GM12878 (cell line): ENCODE results near the gene UCN2. TPM values are rescaled to one million over a fixed set of nuclear protein-coding genes. Genes with fewer than 3 reads are reported as not detected.

Experiments used
- ATAC-seq: fragments of 200-7000 bp; cut with Tn5 transposase; 3 replicates; pipeline ENCODE4 v1.9.1; 2020; ENCODE audit warnings: mild to moderate bottlenecking, moderate library complexity
- BruUV-seq: library from RNA; stranded (reverse); fragments of 400-500 nt; replicated peaks from 2 replicates; lab custom pipeline; 2021; lab: Mats Ljungman, UMichigan
- CTCF ChIA-PET: fragments of 300-600 bp; sonication (Branson Sonifier 250); formaldehyde crosslinking; extraction: SDS; loops from one replicate; lab custom pipeline; 2021; ENCODE audit warnings: inconsistent platforms; lab: Yijun Ruan, JAX
- POLR2A ChIA-PET: fragments of 350-600 bp; formaldehyde crosslinking; extraction: SDS; loops from one replicate; lab custom pipeline; 2021; ENCODE audit warnings: inconsistent platforms; lab: Charles Lee
- RAD21 ChIA-PET: fragments of 300-600 bp; sonication (Branson Sonifier 250); formaldehyde crosslinking; loops from one replicate; lab custom pipeline; 2023; ENCODE audit warnings: antibody characterized with exemption; ENCODE audit not compliant: unreplicated experiment; lab: Charles Lee
- SMC1A ChIA-PET: fragments of 300-600 bp; sonication (Branson Sonifier 250); formaldehyde crosslinking; loops from one replicate; lab custom pipeline; 2023; ENCODE audit not compliant: unreplicated experiment, uncharacterized antibody; lab: Charles Lee
- DNase-seq: peaks from one replicate; pipeline ENCODE4 v3.0.0-alpha.2; 2011; ENCODE audit warnings: low read depth, low spot score
- FAIRE-seq: peaks from 3 replicates; lab custom pipeline; 2011; peaks lifted over from hg19 to GRCh38; lab: Jason Lieb, UNC
- H2AFZ ChIP-seq: 2 replicates; pipeline ENCODE4 v1.6.0; 2011; ENCODE audit warnings: low read depth, low read length, control low read depth; ENCODE audit not compliant: control insufficient read depth
- H3K27ac ChIP-seq: 2 replicates; pipeline ENCODE4 v1.5.1; 2011; ENCODE audit warnings: control low read depth; ENCODE audit not compliant: control insufficient read depth, insufficient read depth
- H3K27me3 ChIP-seq, 2 experiments: replicated peaks in 1 of 2; 2 replicates each; pipeline versions ENCODE4 v1.6.0 to v1.6.1; 2011; ENCODE audit warnings: low read length in 1 of 2; ENCODE audit not compliant: control insufficient read depth in 2 of 2, insufficient read depth in 2 of 2
- H3K36me3 ChIP-seq, 2 experiments: 2 replicates each; pipeline ENCODE4 v1.5.1; 2011; ENCODE audit warnings: low read length in 1 of 2; ENCODE audit not compliant: control insufficient read depth in 2 of 2, insufficient read depth in 2 of 2
- H3K4me1 ChIP-seq: 2 replicates; pipeline ENCODE4 v1.6.1; 2011; ENCODE audit warnings: mild to moderate bottlenecking, low read length, moderate library complexity, mixed read lengths; ENCODE audit not compliant: control insufficient read depth, insufficient read depth
- H3K4me2 ChIP-seq: 2 replicates; pipeline ENCODE4 v1.6.0; 2011; ENCODE audit warnings: control low read depth; ENCODE audit not compliant: control insufficient read depth, insufficient read depth
- H3K4me3 ChIP-seq: fragments of 200-600 bp; sonication (generic); 2 replicates; pipeline ENCODE4 v1.5.1; 2016
- H3K79me2 ChIP-seq: 2 replicates; pipeline ENCODE4 v1.6.0; 2011; ENCODE audit warnings: low read length; ENCODE audit not compliant: control insufficient read depth, insufficient read depth
- H3K9ac ChIP-seq: 2 replicates; pipeline ENCODE4 v1.8.0; 2011; ENCODE audit warnings: low read length, control low read depth, mixed read lengths; ENCODE audit not compliant: control insufficient read depth, insufficient read depth
- H3K9me3 ChIP-seq: replicated peaks from 3 replicates; pipeline ENCODE4 v1.5.1; 2011; ENCODE audit warnings: mild to moderate bottlenecking, low read length; ENCODE audit not compliant: control insufficient read depth, insufficient read depth
- H4K20me1 ChIP-seq: 2 replicates; pipeline ENCODE4 v1.6.0; 2011; ENCODE audit not compliant: control insufficient read depth, insufficient read depth
- FOXK2 ChIP-seq: fragments of 450-650 bp; IDR thresholded peaks from 2 replicates; pipeline ENCODE4 v1.6.1; 2017; ENCODE audit warnings: mild to moderate bottlenecking, moderate library complexity
- HDGF ChIP-seq: fragments of 450-650 bp; IDR thresholded peaks from 2 replicates; pipeline ENCODE4 v1.6.1; 2016; ENCODE audit warnings: antibody characterized with exemption
- JUNB ChIP-seq: IDR thresholded peaks from 2 replicates; pipeline ENCODE4 v1.6.1; 2016; ENCODE audit warnings: antibody characterized with exemption, mild to moderate bottlenecking
- KLF5 ChIP-seq: fragments of 450-650 bp; IDR thresholded peaks from 2 replicates; pipeline ENCODE4 v1.6.1; 2014; ENCODE audit warnings: mild to moderate bottlenecking; ENCODE audit not compliant: partially characterized antibody
- MTA2 ChIP-seq: fragments of 450-650 bp; IDR thresholded peaks from 2 replicates; pipeline ENCODE4 v1.6.1; 2016; ENCODE audit warnings: low read depth, mild to moderate bottlenecking, moderate library complexity
- NFYB ChIP-seq: IDR thresholded peaks from 2 replicates; pipeline ENCODE4 v1.6.1; 2011; ENCODE audit warnings: low read depth, mild to moderate bottlenecking, low read length, improper control_type of control experiment, moderate library complexity; ENCODE audit not compliant: insufficient read depth
- RAD51 ChIP-seq: fragments of 450-650 bp; IDR thresholded peaks from 2 replicates; pipeline ENCODE4 v1.6.1; 2016; ENCODE audit warnings: moderate library complexity, mild to moderate bottlenecking, inconsistent platforms
- RB1 ChIP-seq: fragments of 450-650 bp; formaldehyde crosslinking; IDR thresholded peaks from 2 replicates; pipeline ENCODE4 v1.6.1; 2017; ENCODE audit warnings: mild to moderate bottlenecking, borderline replicate concordance
- RBBP5 ChIP-seq: fragments of 200-600 bp; sonication (generic); conservative IDR thresholded peaks from 2 replicates; pipeline ENCODE4 v1.6.1; 2016
- SMAD5 ChIP-seq: IDR thresholded peaks from 2 replicates; pipeline ENCODE4 v1.6.1; 2016; ENCODE audit warnings: antibody characterized with exemption, low read depth
- TARDBP ChIP-seq: IDR thresholded peaks from 2 replicates; pipeline ENCODE4 v1.6.1; 2016; ENCODE audit warnings: borderline replicate concordance
- TCF3 ChIP-seq: IDR thresholded peaks from 2 replicates; pipeline ENCODE4 v1.6.1; 2012; ENCODE audit warnings: low read depth, mild to moderate bottlenecking, low read length, borderline replicate concordance; ENCODE audit not compliant: insufficient read depth
- ZBTB11 ChIP-seq: fragments of 450-650 bp; formaldehyde crosslinking; IDR thresholded peaks from 2 replicates; pipeline ENCODE4 v1.5.0; 2022; ENCODE audit warnings: mild to moderate bottlenecking, missing genetic modification characterization
- WGBS: methylation state at CpG from one replicate; pipeline ENCODE4 v1.1.6; 2016; ENCODE audit warnings: low lambda C conversion rate; ENCODE audit not compliant: insufficient replicate concordance, insufficient coverage; ENCODE audit errors: missing lambda C conversion rate; 5-methylcytosine and 5-hydroxymethylcytosine counted together
- in situ Hi-C: fragments of 300-500 bp; cut with MboI; formaldehyde crosslinking; loops from 9 replicates; pipeline ENCODE4 v1.14.3; 2018; ENCODE audit warnings: mixed read lengths
- intact Hi-C: fragments of 100-400 bp; cut with micrococcal nuclease; formaldehyde crosslinking; loops from one replicate; pipeline ENCODE4 v1.14.2; 2022; ENCODE audit not compliant: unreplicated experiment
- polyA plus RNA-seq, 11 experiments: library from polyadenylated mRNA; depleted of rRNA in 4 of 11; unstranded in 6 of 11; stranded (reverse) in 5 of 11; fragments of >200 nt; fragmentation: Nextera tagmentation in 4 of 11; fragmentation: Illumina TruSeq in 1 of 11; extraction: Ambion mirVana in 4 of 11; extraction: Trizol in 1 of 11; gene quantifications; 1 replicate in 1 of 11; 2 replicates in 10 of 11; pipeline versions ENCODE4 v1.2.1 to v1.2.3, GENCODE V29; 2011 to 2016; ENCODE audit warnings: inconsistent platforms in 2 of 11, missing spikeins in 2 of 11, low read depth in 1 of 11
- total RNA-seq, 4 experiments: library from RNA; depleted of rRNA in 3 of 4; stranded (reverse); fragments of >200 nt in 3 of 4; fragmentation: Illumina TruSeq in 1 of 4; extraction: Trizol in 1 of 4; gene quantifications; 2 replicates each; pipeline versions ENCODE4 v1.2.1 to v1.2.3, GENCODE V29; 2013 to 2021

UCN2 gene
- total and polyA plus RNA-seq, 10 of the 15 experiments (the other 5 are each of a cell fraction or from before 2014, with no cell fraction given), result 0.05 TPM; not detected in 9

- Histone ChIP-seq H3K4me2 (no peak overlapping the region), H3K79me2 (peaks cover 19% of the 10 kb centered on the region), H3K4me3 (no peak overlapping the region), H3K9ac (no peak overlapping the region), H3K27me3 (no peaks in the 10 kb centered on the region), H3K4me1 (no peaks in the 10 kb centered on the region; the same call in 1 of the 2 replicates), H3K9me3 (no peaks in the 10 kb centered on the region; the same call in 2 of the 3 replicates), H4K20me1 (0 out of 2 replicates have a peak, but pooled peaks cover 2% of the 10 kb centered on the region), H3K36me3 (peaks cover 0 to 36% of the 10 kb centered on the region in 2 experiments; a peak in 2 of 4 replicates), H2AFZ (no peak overlapping the region), H3K27ac (no peak overlapping the region)
- no peak for FAIRE-seq
- no TSS peak for BruUV-seq
- WGBS, result 72% methylated on average over 5 of the region's 5 CpGs
- intact Hi-C loops (loop anchor here (1.0 to 5.0 kb wide), 3 partner anchors 36 to 147 kb away; no protein-coding TSS in a partner anchor), in situ Hi-C loops (no loop called here)
- SMC1A ChIA-PET, result interaction anchor here (1.1 to 3.8 kb wide), 6 partner anchors 9 to 148 kb away, joined by 3 to 28 read pairs (median 11); partner anchors contain the start of genes CCDC51, PFKFB4 and TMA7
- ATAC-seq, result no peak
- DNase-seq, result no peak
- CTCF ChIA-PET, result interaction anchor here (0.5 to 16.3 kb wide), 9 partner anchors 10 to 294 kb away, joined by 3 to 239 read pairs (median 23); partner anchors contain the start of genes CCDC51, SLC26A6 and TMA7
- TF ChIP-seq RAD51 (no peak), MTA2 (no peak), JUNB (no peak), KLF5 (no peak), FOXK2 (no peak), NFYB (no peak), TARDBP (no peak), RBBP5 (no peak), SMAD5 (no peak), ZBTB11 (CRISPR knock-in tag) (no peak), RB1 (no peak), TCF3 (no peak), HDGF (no peak)
- POLR2A ChIA-PET, result no interaction called here
- RAD21 ChIA-PET, result interaction anchor here (1.0 to 4.7 kb wide), 7 partner anchors 75 to 147 kb away, joined by 3 to 35 read pairs (median 5); a partner anchor contains a TSS
Measured at GRCh38 chr3:48548126-48548525, 15.5 kb downstream of the UCN2 start.
